ENCODE results near the gene MTREX. TPM values are rescaled to one million over a fixed set of nuclear protein-coding genes. Genes with fewer than 3 reads are reported as not detected.

MTREX gene
- total RNA-seq: 99.3 and 109 TPM in 2 replicates

DNA sequence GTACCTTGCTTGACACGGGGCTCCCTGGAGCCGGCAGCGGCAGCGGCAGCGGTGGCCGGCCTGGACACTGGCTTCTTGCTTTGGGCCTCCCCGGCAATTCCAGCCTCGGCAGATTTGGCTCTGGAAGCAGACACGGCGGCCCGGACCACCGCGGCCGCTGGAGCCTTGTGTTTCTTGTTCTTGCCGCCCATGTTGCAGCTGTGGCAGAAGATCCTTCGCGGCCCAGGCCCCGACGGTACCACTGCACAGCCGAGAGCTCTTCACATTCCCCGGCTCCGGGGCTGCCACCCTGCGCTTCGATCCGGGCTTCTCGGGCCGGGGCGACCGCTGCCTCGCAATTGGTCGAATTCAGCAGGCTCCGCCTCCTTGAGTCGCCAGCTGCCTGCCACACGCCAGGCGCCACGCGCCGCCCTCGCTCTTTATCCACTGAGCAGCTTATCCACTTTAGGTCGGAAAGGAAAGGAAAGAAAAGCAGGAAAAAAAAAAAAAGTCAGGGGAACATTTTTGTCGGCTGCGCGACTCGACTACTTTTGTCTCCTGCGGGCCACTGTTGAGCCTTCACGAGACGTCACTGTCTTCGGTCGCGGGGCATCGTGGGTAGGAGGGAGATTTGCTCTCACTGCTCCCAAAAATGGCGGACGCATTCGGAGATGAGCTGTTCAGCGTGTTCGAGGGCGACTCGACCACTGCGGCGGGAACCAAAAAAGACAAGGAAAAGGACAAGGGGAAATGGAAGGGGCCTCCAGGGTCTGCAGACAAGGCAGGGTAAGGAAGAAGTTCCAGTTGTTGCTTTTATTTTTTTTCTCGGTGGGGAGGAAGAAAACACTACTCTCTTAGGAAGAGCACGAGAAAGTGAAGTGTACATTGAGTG, at the start of gene MTREX, which contains the start of gene DHX29:
Gene MTREX (plus strand): TSS at position 607 of the 871 bp plus-strand sequence. CDS start 25 bp downstream, at position 632.
Gene DHX29 (minus strand): TSS at position 312 of the 871 bp plus-strand sequence. CDS start 121 bp downstream, at position 191.

Other genes starting within 250 kb of the MTREX start
- not detected in 2 replicates for gene GZMA, start 205.3 kb upstream of the MTREX start, total RNA-seq
- gene GPX8, start 147.8 kb upstream of the MTREX start, total RNA-seq: 201 and 265 TPM in 2 replicates
- not detected in 2 replicates for gene CDC20B, start 134.8 kb upstream of the MTREX start, total RNA-seq
- gene MCIDAS, start 80.7 kb upstream of the MTREX start, total RNA-seq: 0.22 and 0.39 TPM in 2 replicates
- gene CCNO, start 74.4 kb upstream of the MTREX start, total RNA-seq: 1.8 and 2.0 TPM in 2 replicates
- gene DHX29, start 295 bp upstream of the MTREX start, total RNA-seq: 52.5 and 52.6 TPM in 2 replicates
- gene PLPP1, start 227.0 kb downstream of the MTREX start, total RNA-seq: 179 and 408 TPM in 2 replicates

Data from articular chondrocyte of knee joint (primary cell).